ENCODE measurements around the gene ADARB1.

DNA sequence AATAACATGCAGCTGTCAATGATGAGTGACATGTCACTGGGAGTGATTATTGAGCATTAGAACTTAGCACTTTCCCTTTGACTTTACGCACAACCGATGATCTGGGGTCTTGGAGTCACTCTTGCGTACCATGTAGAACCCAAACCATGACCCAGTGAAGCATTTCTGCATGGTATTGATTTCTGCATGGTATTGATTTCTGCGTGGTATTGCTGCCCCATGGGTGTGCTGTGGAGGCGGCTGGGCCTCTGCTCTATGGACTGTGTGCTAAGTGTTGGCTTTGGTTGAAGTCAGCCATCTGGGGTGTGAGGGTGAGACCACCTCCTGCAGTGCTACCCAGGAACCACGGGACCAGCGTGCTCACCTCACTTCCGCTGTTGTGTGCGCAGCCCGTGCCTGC is 98.0 kb downstream of the ADARB1 start:
- TF ChIP-seq ZNF8 (CRISPR knock-in tag; IDR thresholded peaks at IDR 0.05) (no peak), ESRRG (CRISPR knock-in tag; IDR thresholded peaks at IDR 0.05) (no peak), GLIS3 (CRISPR knock-in tag; IDR thresholded peaks at IDR 0.05) (no peak)
